ENCODE results near the gene FBXW10.
A peak's percentile ranks its signal among the peaks of the same experiment; 100 is the strongest.
"Not testable (repeated sequence)": the region's sequence is repeated elsewhere in the genome, so short reads cannot be mapped to it uniquely, and the experiment has no call there.

The FBXW10 gene, protein sequence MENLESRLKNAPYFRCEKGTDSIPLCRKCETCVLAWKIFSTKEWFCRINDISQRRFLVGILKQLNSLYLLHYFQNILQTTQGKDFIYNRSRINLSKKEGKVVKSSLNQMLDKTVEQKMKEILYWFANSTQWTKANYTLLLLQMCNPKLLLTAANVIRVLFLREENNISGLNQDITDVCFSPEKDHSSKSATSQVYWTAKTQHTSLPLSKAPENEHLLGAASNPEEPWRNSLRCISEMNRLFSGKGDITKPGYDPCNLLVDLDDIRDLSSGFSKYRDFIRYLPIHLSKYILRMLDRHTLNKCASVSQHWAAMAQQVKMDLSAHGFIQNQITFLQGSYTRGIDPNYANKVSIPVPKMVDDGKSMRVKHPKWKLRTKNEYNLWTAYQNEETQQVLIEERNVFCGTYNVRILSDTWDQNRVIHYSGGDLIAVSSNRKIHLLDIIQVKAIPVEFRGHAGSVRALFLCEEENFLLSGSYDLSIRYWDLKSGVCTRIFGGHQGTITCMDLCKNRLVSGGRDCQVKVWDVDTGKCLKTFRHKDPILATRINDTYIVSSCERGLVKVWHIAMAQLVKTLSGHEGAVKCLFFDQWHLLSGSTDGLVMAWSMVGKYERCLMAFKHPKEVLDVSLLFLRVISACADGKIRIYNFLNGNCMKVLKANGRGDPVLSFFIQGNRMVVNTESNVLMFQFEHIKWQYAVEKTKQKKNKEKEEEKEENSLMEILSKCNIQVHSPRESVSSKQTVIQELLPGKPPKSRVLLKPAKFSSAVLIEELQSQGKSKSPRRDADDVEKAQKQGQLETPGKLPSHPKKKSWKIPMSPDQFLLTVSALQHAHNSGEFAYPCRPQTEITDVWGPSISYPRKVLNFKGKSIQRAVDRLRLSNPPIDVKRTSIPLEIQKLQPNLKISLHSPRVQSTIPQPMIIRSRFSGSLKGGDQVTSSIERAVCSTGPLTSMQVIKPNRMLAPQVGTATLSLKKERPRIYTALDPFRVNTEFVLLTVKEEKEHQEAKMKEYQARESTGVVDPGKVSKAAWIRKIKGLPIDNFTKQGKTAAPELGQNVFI

GRCh38 chr17:18743699-18744421, at the start of gene FBXW10:
Gene FBXW10, plus strand, starts transcription at chr17:18744054. Its CDS starts 191 bp downstream, at chr17:18744245.
- DNase-seq = not testable (repeated sequence)

- not testable (repeated sequence) for DNase-seq
Measured at GRCh38 chr17:18695143-18695542, 48.7 kb upstream of the FBXW10 start.

- not testable (repeated sequence) for DNase-seq
Measured at GRCh38 chr17:18698473-18699103, 45.3 kb upstream of the FBXW10 start.

GRCh38 chr17:18705955-18706354, 37.9 kb upstream of the FBXW10 start:
- DNase-seq = not testable (repeated sequence)

DNA sequence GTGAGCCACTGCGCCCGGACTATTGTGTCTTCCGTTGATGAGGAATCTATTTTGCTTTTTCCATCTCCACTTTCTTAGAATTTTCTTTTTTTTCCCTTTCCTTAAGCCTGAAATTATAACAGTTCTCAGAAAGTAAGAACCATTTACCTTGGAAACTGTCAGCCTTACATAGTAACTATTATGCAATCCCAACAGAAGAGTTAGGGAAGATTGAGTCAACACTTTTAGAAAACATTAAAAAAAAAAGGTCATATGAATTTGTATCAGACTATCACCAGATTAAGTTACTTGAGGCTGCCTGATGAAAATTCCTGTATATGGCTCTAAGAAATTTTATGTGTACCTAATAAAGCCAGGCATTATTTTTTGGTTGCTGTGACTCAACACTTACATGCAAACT, 35.6 kb upstream of the FBXW10 start:
- not testable (repeated sequence) for DNase-seq

GRCh38 chr17:18712354-18712999, 31.4 kb upstream of the FBXW10 start:
- DNase-seq = peak; percentile 0

GRCh38 chr17:18718643-18719427, 25.0 kb upstream of the FBXW10 start:
- not testable (repeated sequence) for DNase-seq

DNA sequence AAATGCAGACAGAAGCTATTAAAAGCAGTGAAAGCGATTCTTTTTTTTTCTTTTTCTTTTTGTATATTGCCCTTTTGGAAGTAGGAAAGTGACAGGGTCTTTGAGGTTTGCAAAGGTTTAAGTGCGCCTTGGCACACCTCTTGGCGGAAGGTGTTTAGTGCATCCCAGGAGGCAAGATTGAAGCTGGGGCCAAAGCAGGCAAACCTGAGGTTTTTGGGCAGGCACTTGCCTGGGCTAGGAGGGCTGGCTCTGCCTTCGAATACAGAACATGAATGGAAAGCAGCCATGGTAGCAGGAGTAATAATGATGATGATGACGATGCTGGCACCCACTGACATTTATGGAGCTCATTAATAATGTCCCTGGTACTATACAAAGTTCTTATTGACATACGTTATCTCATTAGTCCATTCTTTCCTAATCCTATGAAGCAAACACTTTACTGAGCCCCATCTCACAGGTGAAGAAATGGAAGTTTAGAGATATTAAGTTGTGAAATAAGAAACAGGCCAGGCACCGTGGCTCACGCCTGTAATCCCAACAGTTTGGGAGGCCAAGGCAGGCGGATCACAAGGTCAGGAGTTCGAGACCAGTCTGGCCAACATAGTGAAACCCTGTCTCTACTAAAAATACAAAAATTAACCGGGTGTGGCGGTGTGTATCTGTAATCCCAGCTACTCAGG, 24.3 kb upstream of the FBXW10 start:
- DNase-seq = not testable (repeated sequence)

GRCh38 chr17:18721775-18722547, 21.9 kb upstream of the FBXW10 start:
- not testable (repeated sequence) for DNase-seq

- DNase-seq = not testable (repeated sequence)
Measured at GRCh38 chr17:18722612-18723011, 21.2 kb upstream of the FBXW10 start.

DNA sequence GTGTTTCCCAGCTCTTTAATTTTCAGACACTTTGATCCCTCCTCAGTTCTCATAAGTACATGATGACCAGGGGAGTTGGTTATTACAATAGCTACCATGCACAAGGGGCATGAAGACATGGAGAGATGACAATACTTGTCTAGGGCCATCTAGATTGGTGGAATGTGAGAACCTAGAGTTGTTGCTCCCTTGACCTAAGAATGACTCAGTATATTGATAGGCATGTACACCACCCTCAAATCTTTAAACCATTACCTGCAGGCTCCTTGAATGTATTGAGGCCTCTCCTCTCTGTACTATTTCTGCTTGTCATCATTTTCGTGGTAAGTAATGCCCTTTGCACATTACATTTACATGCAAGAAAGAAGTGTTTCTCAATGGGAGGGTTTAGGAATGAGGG, 20.3 kb upstream of the FBXW10 start:
- not testable (repeated sequence) for DNase-seq

GRCh38 chr17:18732438-18732837, 11.4 kb upstream of the FBXW10 start:
- DNase-seq = not testable (repeated sequence)

DNA sequence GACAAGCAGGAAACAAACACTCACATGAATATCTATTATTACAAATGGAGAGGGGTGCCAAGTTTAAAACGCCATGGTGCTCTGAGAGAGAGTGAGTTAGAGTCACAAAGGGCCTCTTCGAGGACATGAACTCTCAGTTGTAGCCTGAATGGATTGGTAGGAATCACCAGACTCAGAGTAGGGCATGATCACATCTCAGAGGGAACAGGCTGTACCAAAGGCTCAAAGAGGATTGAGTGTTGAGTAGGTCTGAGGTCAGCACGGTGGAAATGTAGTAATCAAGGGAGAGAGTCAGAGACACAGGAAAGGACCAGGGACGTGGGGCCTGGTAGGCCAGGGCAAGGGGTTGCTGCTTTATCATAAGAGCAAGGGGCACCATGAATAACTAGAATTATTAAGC, 10.5 kb upstream of the FBXW10 start:
- DNase-seq = not testable (repeated sequence)

DNA sequence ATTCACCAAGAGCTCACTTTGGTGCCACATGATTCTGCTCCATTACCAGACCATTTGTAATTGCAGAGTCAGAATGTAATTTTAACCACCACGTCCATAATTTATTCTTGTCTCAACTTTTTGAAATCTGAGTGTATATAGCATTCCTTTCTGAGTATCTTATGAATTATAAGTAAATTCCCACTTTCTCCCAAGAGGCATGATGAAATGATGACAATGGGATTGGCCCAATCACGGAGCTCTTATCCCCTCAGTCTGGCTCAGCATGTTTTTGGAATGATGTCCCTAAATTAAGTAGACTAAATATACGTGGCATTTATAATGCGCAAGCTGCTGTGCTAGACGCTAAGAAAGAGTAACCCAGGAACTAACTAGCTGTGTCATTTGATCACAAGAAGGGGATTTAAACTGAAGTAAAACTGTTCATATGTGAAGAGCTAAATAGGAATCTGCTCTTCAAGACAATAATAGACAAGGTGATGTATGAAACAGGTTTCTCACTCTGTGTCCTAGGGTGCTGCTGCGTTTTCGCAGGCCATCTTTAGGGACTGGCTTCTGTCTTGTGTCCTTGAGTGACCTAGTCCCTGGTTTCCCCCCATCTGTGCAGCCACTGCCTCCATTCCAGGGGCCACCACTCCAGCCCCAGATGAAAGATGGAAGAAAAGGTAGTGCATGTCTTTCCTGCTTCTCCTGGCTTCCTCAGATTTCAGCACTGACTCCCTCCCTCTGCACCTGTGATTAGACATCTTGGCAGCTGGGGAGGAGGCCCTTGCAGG, 4.0 kb upstream of the FBXW10 start:
- DNase-seq = not testable (repeated sequence)

- not testable (repeated sequence) for DNase-seq
Measured at GRCh38 chr17:18741228-18741627, 2.6 kb upstream of the FBXW10 start.

DNA sequence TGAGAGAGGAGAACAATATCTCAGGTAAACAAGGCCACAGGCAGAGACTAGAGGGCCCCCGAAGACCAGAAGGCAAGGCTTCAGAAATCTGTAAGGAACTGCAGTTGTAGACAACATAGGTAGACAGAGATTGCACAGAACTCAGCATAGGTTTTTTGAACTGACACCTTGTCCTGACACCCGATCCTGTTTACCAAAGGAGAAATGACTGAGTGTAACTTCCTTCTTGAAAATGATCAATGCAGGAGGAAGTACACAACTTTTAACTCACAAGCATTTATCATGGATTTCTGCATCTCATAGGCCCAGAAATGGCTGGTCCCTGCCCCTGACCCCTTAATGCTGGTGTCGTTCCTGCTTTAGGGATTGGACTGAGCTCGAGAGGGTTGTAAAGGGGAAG, 872 bp downstream of the FBXW10 start:
- DNase-seq = not testable (repeated sequence)

GRCh38 chr17:18746551-18746950, 2.7 kb downstream of the FBXW10 start:
- DNase-seq = not testable (repeated sequence)

GRCh38 chr17:18747501-18747900, 3.6 kb downstream of the FBXW10 start:
- not testable (repeated sequence) for DNase-seq
